ENCODE measurements around the gene ZNF618.

The ZNF618 gene

GRCh38 chr9:113899205-113899604 is 23.1 kb downstream of the ZNF618 start:
- no peak for DNase-seq (ENCODE audit: low spot score)
- POLR2A ChIA-PET (ENCODE audit: low non-redundant PET), result no interaction called here
- no peak overlapping the region for H3K27ac ChIP-seq
- TF ChIP-seq CTCF (conservative IDR thresholded peaks at IDR 0.05; ENCODE audit: low read depth), result no peak
- CTCF ChIA-PET, result no interaction called here

DNA sequence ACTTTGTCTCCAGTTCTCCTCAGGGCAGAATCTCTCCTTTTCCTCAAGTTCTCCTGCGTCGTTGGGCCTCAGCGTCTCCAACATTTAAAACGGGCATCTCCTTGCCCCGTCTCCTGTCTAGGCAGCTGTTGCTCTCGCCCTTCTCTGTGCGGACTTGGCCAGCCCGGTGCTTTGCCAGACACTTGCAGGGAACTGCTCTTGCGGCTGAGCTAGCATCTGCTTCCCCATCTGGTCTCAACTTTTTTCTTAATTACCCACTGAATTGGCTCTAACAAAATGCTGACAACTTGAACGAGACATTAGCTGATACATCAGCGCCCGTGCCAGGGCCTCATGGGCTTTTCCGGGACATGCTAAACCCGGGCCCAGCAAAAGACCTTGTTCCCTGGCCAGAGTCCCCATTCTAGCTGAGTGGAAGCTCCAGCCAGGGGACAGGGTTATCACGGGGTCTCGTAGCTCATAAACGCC is 25.1 kb downstream of the ZNF618 start:
- no peak for DNase-seq (ENCODE audit: low spot score)
- TF ChIP-seq CTCF (conservative IDR thresholded peaks at IDR 0.05; ENCODE audit: low read depth), result no peak
- no peak overlapping the region for H3K27ac ChIP-seq
- POLR2A ChIA-PET (ENCODE audit: low non-redundant PET), result no interaction called here
- CTCF ChIA-PET, result interaction anchor here (0.6 kb wide), 2 partner anchors 105 to 291 kb away, joined by 3 read pairs; no protein-coding TSS in a partner anchor

GRCh38 chr9:113903514-113904077 is 27.5 kb downstream of the ZNF618 start:
- TF ChIP-seq CTCF (conservative IDR thresholded peaks at IDR 0.05; ENCODE audit: low read depth), result no peak
- no peak overlapping the region for H3K27ac ChIP-seq
- CTCF ChIA-PET, result interaction anchor here (0.6 kb wide), 1 partner anchor 38 kb away, joined by 4 read pairs; no protein-coding TSS in a partner anchor
- DNase-seq (ENCODE audit: low spot score), result no peak
- POLR2A ChIA-PET (ENCODE audit: low non-redundant PET), result no interaction called here

- peak overlapping the region; percentile 44 for H3K27ac ChIP-seq
- POLR2A ChIA-PET (ENCODE audit: low non-redundant PET), result no interaction called here
- no peak for TF ChIP-seq CTCF (conservative IDR thresholded peaks at IDR 0.05; ENCODE audit: low read depth)
- CTCF ChIA-PET, result interaction anchor here (0.6 to 0.9 kb wide), 2 partner anchors 12 to 99 kb away, joined by 3 read pairs; no protein-coding TSS in a partner anchor
- DNase-seq (ENCODE audit: low spot score), result peak; percentile 94
These were observed 30.5 kb downstream of the ZNF618 start for GRCh38 chr9:113906411-113907110.

DNA sequence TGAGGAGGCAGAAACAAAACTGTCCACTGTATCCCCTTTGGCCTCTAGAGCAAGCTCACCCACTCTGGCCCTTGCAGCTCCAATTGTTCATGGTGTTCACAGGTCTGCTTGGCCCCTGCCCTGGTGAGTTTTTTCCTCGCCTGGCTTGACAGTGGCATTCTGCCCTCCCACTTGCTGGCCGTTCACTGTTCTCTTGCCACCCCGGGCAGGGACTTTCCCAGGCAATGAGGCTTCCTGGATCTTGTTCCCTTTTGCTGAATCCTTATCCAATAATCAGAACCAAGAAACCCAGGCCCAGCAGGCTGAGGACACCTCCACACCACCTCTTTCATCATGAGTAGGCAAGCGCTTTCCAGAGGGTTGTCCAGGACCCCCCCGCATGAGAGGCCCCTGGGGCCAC is 31.2 kb downstream of the ZNF618 start:
- peak overlapping the region; percentile 44 for H3K27ac ChIP-seq
- ChIA-PET POLR2A (ENCODE audit: low non-redundant PET) (no interaction called here), CTCF (interaction anchor here (0.7 kb wide), 1 partner anchor 71 kb away, joined by 3 read pairs; no protein-coding TSS in a partner anchor)
- TF ChIP-seq CTCF (conservative IDR thresholded peaks at IDR 0.05; ENCODE audit: low read depth), result no peak
- DNase-seq (ENCODE audit: low spot score), result no peak

- POLR2A ChIA-PET (ENCODE audit: low non-redundant PET), result no interaction called here
- CTCF ChIA-PET, result no interaction called here
- TF ChIP-seq CTCF (conservative IDR thresholded peaks at IDR 0.05; ENCODE audit: low read depth), result no peak
- DNase-seq (ENCODE audit: low spot score), result no peak
- no peak overlapping the region for H3K27ac ChIP-seq
These were observed 33.3 kb downstream of the ZNF618 start for GRCh38 chr9:113909421-113909820.
